ENCODE measurements around the gene PTPRC.

- no peak for TF ChIP-seq POLR2AphosphoS5 (IDR thresholded peaks at IDR 0.05; ENCODE audit: low read depth, low read length)
- no peak for TF ChIP-seq TAF1 (IDR thresholded peaks at IDR 0.05; ENCODE audit: borderline replicate concordance, low read depth, low read length)
These were observed 73.0 kb downstream of the PTPRC start for GRCh38 chr1:198711837-198712236.

Measured in GM12892 (cell line).